HG02884 (cell line): Measurements from ENCODE around the gene DENND2A.
"Not testable (repeated sequence)": the region's sequence is repeated elsewhere in the genome, so short reads cannot be mapped to it uniquely, and the experiment has no call there.

Source experiments
- ATAC-seq: cut with Tn5 transposase; IDR thresholded peaks from one replicate; pipeline ENCODE4 v1.9.1; 2021; ENCODE audit warnings: mild to moderate bottlenecking, moderate library complexity; ENCODE audit not compliant: unreplicated experiment

Gene DENND2A

DNA sequence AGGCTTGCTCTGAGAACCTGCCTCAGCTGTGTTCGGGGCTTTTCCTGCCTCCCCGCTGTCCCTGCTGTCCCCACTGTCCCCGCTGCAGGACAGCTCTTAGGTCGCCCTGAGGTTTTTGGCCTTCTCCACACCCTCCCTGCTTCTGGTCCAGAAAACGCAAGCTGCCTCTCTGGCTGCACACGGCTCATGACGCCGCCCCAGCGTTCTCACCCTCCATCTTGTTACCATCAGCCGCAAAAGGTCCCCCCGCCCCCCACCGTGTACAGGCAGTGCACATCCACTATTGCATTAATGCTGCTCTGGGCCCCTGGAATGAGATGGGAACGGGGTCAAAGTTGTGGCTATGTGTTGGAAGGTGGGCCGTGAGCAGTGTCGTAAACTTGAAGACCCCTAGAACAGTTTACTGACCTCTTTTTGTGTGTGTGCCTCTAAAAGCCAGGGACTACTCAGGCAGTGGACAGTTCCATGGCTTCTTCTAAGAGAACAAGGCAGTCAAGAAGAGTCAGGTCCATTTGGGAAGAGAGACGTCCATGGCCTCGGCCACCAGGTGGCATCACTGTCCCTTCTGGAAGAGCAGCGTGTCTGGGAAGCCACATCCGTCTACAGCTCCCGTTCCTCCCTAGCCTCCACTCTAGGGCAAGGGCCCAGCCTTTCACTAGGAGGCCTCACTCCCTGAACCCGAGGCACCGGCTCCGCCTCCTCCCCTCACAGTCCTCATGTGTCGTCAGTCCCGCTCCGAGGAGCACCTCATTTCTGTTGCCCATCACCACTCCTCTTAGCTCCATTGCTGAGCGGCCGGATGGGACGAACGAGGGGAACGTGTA is 122.9 kb downstream of the DENND2A start:
- ATAC-seq = no peak

DNA sequence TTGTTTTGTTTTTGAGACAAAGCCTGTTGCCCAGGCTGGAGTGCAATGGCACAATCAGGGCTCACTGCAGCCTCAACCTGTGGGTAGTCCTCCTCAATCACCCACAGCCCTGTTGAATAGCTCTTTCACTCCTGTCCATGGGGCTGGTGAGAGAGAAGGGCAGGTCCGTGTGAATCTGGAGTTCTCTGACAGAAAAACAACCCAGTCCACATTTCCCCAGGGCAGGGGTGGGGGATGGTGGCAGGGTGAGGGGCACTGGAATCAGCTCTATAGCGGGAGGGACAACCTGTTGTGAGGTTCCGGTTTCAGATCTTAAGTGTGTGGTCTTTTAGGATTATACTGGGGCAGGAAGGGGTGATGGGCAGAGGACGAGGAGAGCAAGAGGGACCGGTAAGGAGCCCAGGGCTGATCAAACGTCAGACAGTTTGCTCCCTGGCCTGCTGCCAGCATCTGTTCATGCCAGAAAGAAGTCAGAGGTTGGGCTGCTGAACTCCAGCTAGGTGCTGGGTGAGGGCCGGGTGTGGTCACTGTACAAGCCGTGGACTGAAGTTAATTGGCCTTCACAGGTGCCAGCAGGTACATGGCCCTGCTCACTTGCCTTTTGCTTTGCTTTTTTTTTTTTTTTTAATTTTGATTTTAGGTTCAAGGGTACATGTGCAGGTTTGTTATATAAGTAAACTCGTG is 128.2 kb downstream of the DENND2A start:
- ATAC-seq = no peak

DNA sequence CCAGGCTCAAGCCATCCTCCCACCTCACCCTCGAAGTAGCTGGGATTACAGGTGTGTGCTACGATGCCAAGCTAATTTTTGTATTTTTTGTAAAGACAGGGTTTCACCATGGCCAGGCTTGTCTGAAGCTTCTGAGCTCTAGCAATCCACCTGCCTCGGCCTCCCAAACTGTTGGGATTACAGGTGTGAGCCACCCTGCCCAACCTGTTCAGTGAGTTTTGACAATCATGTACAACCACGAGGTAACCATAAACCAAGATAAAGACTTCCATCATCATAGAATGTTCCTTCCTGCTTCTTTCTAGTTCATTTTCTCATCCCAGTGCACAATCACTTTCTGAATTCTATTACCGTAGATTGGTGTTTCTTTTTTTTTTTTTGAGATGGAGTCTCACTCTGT is 130.8 kb downstream of the DENND2A start:
- ATAC-seq = no peak

DNA sequence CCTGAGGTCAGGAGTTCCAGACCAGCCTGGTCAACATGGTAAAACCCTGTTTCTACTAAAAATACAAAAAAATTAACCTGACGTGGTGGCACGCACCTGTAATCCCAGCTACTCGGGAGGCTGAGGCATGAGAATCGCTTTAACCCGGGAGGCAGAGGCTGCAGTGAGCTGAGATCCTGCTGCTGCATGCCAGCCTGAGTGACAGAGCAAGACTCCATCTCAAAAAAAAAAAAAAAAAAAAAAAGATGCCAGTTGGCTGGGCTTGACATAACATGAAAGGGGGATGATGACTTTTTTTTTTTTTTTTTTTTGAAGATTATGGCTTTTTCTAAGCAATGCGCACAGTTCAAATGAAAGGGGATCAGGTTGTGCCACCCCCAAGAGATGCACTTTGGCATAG is 133.1 kb downstream of the DENND2A start:
- ATAC-seq = not testable (repeated sequence)

DNA sequence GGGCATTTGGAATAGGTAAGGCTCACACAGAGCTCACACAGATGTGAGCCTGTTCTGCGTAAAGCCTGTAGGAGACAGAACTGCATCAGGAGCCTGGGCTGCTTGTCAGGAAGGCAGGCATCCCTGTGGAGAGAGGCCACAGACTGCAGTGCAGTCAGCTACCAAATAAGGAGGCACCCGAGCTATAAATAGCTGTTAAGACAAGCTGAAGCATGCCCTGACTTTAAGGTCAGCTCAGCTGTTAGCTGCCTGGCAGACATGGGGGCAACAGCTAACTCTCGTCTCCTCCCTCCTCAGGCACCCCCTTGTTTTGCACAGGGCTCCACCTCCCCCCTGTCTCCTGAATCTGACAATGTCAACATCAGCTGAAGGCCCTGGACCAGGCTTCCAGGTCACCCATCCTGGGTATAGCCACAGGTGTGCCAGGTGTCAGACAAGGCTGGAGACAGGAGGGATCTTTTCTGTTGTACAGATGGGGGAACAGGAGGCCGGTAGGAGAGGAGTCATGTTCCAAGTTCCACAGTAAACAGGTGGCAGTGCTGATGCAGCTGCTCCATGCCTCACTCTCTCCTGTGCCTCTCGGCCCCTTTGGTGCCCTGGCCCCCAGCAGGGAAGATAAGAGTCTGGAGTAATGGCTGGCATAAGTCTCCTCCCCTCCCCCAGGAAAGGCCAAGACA is 133.7 kb downstream of the DENND2A start:
- ATAC-seq = no peak

DNA sequence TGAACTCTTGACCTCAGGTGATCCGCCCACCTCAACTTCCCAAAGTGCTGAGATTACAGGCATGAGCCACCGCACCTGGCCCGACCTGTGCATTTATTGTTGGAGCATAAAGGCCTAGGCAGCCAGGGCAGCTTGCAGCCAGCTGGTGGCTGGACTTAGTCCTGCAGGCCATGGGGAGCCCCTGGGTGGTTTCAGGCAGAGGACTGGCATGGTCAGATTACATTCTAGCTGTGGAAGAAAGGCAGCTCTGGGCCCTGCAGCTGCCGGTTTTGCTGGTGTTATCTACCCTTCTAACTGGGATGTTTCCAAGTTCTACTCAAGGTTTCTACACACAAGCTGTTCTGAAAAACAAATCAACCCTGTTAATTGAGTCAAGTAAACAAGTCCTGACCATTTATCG is 138.6 kb downstream of the DENND2A start:
- ATAC-seq = no peak

DNA sequence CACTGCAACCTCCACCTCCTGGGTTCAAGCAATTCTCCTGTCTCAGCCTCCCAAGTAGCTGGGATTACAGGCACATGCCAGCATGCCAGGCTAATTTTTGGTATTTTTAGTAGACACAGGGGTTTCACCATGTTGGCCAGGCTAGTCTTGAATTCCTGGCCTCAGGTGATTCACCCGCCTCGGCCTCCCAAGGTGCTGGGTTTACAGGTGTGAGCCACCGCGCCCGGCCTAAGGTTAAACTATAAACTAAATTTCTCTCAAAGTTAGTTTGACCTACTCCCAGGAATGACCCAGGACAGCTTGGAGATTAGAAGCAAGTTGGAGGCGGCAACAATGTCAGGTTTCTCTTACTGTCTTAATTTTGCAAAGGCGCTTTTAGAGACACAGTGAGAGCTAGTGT is 142.8 kb downstream of the DENND2A start:
- not testable (repeated sequence) for ATAC-seq

DNA sequence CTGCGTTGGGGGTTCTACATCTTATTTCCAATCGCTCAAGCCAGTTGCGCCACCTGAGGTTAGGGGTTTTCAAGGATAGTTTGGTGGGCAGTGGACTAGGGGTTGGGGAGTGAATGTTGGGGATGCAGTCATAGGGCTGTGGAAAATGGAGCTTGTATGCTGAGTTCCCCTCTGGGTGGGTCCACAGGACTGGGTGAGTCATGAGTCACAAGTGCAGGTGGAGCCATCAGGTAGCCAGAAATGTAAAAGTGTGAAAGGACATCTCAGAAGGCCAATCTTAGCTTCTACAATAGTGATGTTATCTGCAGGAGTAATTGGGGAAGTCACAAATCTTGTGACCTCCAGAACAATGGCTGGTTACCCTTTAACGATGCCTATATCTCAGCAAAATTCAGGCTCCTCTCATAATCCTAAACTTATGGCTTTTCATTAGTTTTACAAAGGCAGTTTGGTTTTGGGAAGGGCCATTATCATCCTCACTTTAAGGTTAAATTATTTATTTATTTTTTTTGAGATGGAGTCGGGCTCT is 143.3 kb downstream of the DENND2A start:
- ATAC-seq = no peak

DNA sequence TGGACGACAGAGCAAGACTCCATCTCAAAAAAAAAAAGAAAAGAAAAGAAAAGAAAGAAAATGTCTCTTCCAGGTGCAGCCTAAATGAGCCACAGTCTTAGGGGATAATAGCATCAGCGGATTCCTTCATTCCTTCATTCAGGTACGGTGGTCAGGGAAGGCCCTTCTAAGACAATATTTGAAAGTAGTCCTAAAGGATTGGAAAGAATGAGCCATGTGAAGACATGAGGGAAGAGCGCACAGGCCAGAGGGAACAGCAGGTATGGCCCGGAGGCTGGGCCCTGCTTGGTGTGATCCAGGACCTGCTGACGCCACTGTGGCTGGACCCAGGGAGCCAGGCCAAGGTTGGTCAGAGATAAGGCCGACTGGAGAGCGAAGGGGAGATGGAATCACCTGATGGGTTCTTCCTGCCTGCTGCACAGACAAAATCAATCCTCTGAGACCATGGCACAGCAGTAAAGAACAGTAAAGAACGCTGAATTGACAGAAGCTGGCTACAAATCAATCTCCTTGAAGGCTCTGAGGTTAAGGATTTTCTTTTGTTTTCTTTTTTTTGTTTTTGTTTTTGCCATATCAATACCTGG is 145.0 kb downstream of the DENND2A start:
- no peak for ATAC-seq

DNA sequence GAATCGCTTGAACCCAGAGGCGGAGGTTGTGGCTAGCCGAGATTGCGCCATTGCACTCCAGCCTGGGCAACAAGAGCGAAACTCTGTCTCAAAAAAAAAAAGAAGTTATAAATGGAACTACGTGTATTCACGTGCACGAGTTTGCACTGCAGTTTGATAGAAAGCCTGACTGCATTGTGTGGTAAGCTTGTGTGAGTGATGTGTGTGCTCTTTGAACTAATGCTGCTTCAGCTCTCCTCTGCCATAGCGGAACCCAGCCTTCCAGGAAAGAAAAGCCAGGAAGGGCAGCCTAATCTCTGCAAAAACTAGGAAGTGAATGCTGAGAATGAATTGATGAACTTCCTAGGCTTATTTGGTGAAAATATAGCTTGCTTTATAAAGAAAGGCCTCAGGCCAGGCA is 145.7 kb downstream of the DENND2A start:
- ATAC-seq = no peak

DNA sequence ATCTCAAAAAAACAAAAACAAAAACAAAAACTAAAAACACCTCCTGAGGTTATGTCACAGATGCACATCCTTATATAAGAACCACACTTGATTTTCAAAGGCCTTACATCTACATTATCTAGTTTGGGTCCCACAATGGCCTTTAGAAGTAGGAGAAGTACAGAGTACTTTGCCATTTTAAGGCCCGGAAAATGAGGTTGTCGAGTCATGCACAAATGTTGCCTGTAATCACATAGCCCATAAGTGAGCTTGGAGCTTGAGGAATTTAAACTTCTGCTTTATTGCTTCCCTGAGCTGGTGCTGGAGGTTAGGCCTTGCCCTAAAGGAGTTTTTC is 151.6 kb downstream of the DENND2A start:
- ATAC-seq = no peak

DNA sequence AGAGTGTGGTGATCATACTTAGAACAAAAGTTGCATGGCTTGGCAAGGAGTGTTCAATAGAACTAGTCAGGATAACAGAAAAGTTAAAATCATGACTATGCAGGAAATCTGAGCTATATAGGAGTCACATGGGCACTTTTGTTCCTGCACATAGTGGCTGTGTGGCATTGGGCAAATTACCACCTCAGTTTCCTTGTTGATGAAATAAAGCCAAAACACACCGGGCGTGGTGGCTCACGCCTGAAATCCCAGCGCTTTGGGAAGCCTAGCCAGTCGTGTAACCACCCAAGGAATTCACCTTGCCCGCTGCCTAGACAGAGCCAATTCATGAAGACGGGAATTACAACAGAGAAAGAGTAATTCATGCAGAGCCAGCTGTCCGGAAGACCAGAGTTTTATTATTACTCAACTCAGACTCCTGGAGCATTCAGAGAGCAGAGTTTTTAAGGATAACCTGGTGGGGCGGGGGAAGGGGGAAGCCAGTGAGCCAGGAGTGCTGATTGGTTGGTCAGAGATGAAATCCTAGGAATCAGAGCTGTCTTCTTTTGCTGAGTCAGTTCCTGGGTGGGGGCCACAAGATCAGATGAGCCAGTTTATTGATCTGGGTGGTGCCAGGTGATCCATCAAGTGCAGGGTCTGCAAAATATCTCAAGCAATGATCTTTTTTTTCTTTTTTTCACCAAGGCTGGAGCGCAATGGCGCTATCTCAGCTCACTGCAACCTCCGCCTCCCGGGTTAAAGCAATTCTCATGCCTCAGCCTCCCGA is 154.9 kb downstream of the DENND2A start:
- ATAC-seq = no peak

DNA sequence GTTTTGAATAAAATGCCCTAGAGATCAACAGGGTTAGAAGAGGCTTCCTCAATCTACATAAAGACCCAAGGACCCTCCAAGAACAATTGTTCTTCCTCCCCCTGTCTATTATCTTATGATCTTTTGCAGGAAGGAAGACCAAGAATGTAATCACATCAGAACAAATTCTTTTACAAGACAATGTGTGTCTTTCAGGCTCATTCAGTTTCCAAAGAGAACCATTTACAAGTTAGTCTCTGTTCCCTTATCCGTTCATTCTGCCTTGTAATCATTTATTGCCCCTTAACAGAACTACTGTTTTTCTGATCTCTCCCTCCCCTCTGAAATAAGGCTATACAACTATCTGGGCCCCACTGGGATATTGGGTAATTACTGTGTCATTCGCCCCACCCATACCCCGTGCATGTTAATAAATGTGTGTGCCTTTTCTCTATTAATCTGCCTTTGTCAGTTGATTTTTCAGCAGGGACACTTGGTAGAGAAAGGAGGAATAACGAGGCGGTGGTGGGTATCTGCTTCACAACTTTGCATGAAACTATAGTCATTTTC is 155.6 kb downstream of the DENND2A start:
- ATAC-seq = no peak

DNA sequence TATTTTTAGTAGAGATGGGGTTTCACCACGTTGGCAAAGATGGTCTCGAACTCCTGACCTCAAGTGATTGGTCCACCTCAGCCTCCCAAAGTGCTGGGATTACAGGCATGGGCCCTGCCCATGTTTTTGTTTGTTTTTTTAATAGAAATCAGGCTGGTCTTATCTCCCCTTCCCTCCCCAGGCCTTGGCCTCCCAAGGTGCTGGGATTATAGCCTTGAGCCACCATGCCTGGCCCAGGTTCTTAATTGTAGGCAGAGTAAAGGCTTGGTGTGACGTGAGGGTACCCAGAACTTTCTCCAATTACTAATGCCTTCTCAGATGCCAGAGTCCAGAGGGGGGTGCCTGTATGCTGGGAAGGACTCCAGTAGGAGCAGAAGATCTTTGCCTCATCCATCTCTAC is 156.1 kb downstream of the DENND2A start:
- no peak for ATAC-seq

DNA sequence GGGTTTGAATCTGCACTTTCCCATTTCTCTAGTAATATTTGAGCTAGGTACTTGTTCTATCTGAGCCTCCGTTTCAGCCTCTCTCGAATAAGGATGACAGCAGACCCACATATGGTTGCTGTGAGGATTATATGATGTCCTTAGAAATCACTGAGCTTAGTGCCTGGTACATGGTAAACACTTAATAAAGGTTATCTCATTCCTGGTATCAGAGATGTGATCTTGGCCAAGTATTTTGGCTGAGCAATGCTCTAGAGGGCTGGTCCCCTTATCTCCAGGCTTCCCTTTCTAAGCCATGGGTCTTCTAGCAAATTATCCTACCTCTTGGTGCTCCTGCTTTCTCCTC is 160.9 kb downstream of the DENND2A start:
- no peak for ATAC-seq

DNA sequence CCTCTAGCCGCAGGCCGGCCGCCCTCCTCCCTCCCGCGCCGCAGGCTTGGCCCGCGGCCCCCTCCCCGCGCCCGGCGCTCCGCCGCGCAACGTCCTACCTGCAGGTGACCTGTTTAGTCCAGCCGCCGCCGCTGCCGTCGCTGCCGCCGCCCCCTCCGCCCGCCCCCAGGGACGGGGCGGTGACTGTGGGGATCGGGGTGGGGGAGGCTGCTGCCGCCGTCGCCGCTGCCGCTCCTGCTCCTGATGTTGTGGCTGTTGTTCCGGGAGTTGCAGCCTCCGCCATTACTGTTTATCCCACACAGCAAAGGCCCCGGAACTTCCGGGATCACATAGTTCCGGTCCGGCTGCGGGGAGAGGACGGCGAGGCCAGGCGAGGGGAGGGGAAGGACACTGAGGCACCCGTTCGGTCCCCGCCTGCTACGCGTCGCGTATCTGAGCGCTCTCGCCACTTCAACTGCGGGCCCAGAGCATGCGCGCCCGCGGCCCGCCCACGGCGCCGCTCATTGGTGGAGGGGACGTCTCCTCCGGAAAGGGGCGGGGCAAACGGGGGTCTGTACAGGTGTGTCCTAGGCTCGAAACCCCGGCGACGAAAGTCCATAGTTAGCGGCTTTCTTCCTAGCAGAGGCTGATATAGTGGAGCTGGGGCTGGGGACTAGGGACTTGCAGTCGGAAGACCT is 161.4 kb downstream of the DENND2A start, which contains the start of gene MKRN1:
Gene MKRN1 (minus strand): TSS at position 444 of the 677 bp plus-strand sequence. CDS start 161 bp downstream, at position 283.
- peak; percentile 84 for ATAC-seq

DNA sequence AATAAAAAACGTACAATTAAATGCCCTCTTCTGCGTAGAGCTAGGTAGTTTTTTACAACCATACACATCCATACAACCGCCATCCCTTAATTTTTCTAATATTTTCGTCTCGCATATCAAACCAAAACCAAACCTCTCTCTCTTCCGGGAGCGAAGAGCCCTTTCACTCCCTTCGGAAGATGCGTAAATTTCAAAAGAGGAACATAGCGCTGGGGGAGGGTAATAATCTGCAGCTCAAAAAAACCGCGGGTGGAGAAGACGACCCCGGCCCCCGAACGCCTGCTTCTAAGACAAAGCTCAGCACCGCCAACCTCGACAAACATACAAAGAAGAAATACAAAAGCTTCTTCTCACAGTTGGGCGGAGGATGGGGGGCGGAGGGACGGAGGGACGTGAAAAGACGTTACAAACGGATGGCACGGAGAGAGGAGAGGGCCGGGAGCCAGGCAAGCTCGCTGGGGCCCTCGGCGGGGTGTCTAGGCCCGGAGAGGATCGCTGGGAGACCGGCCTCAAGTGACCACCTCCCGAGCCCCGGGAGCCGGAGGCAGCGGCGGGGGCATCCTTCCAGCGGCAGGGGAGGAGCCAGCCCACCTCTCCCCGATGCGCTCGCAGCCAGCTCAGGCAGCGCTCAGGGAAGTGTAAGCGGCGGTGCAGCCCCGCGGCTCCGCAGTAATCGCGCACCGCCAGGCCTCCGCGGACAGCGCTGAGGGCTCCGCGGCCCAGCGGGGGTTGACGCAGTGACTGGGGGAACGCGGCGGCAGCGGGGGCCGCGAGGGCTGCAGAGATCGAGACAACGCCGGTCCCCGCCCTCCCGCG is 162.2 kb downstream of the DENND2A start:
- ATAC-seq = peak; percentile 19

DNA sequence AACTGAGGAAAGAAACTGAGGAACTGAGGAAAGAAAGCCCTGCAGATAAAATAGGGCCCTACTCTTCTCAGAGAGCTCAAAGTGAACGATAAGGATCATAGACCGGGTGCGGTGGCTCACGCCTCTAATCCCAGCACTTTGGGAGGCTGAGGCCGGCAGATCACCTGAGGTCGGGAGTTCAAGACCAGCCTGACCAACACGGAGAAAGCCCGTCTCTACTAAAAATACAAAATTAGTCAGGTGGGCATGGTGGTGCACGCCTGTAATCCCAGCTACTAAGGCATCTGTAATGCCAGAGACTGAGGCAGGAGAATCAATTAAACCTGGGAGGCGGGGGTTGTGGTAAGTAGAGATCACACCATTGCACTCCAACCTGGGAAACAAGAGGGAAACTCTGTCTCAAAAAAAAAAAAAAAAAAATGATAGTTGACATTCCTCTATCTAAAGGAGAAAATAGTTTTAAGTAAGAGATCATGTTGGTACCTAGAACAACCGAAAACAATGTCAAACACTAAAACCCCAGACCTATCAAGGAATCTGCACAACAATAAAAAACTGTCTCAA is 163.8 kb downstream of the DENND2A start:
- no peak for ATAC-seq
